HG02678 (cell line): ENCODE results near the gene FLRT3.

Source experiments
- ATAC-seq: cut with Tn5 transposase; IDR thresholded peaks from one replicate; pipeline ENCODE4 v1.9.1; 2021; ENCODE audit warnings: mild to moderate bottlenecking, moderate library complexity; ENCODE audit not compliant: unreplicated experiment

The FLRT3 gene

GRCh38 chr20:14331646-14332045 lies 5.8 kb downstream of the FLRT3 start:
- no peak for ATAC-seq

- ATAC-seq = no peak
Observed at GRCh38 chr20:14319704-14320103, 17.7 kb downstream of the FLRT3 start.

GRCh38 chr20:14313341-14314020 lies 23.9 kb downstream of the FLRT3 start:
- ATAC-seq = no peak

GRCh38 chr20:14312001-14312400 lies 25.4 kb downstream of the FLRT3 start:
- ATAC-seq = no peak

- ATAC-seq = no peak
Observed at GRCh38 chr20:14310977-14311627, 26.3 kb downstream of the FLRT3 start.

- ATAC-seq = no peak
Observed at GRCh38 chr20:14307956-14308355, 29.5 kb downstream of the FLRT3 start.

- ATAC-seq = no peak
Observed at GRCh38 chr20:14304472-14304871, 32.9 kb downstream of the FLRT3 start.

- ATAC-seq = no peak
Observed at GRCh38 chr20:14303651-14304050, 33.8 kb downstream of the FLRT3 start.

GRCh38 chr20:14303106-14303505 lies 34.3 kb downstream of the FLRT3 start:
- no peak for ATAC-seq

- no peak for ATAC-seq
Observed at GRCh38 chr20:14299831-14300230, 37.6 kb downstream of the FLRT3 start.

- ATAC-seq = no peak
Observed at GRCh38 chr20:14295770-14296309, 41.6 kb downstream of the FLRT3 start.

- ATAC-seq = peak; percentile 76
Observed at GRCh38 chr20:14295238-14295637, 42.2 kb downstream of the FLRT3 start.

GRCh38 chr20:14291502-14291901 lies 45.9 kb downstream of the FLRT3 start:
- ATAC-seq = no peak

- ATAC-seq = no peak
Observed at GRCh38 chr20:14288341-14289330, 48.8 kb downstream of the FLRT3 start.

GRCh38 chr20:14284443-14284842 lies 53.0 kb downstream of the FLRT3 start:
- ATAC-seq = no peak

GRCh38 chr20:14282140-14282539 lies 55.3 kb downstream of the FLRT3 start:
- ATAC-seq = no peak
